Measurements from ENCODE around the gene UGGT2.

- TF ChIP-seq POLR2A (IDR thresholded peaks at IDR 0.05; ENCODE audit: low read depth, low read length) = no peak
- no peak for TF ChIP-seq POLR2AphosphoS5 (IDR thresholded peaks at IDR 0.05; ENCODE audit: low read depth, low read length)
These were observed 268.3 kb downstream of the UGGT2 start for GRCh38 chr13:95784900-95785290.
